Activated T-cell treated with anti-CD3 and anti-CD28 coated beads, Interleukin-2, amount 50 U/mL, for 24 hours (primary cell): ENCODE data around the gene AGAP1.

ENCODE experiments used
- DNase-seq: peaks from one replicate; pipeline ENCODE4 v3.0.0-alpha.2; 2020
- H3K27ac Mint-ChIP-seq: 2 replicates; pipeline ENCODE4 v1.8.0; 2020; ENCODE audit warnings: mild to moderate bottlenecking, mixed read lengths
- H3K27me3 Mint-ChIP-seq: 2 replicates; pipeline ENCODE4 v1.8.0; 2020; ENCODE audit warnings: mixed read lengths
- H3K36me3 Mint-ChIP-seq: 2 replicates; pipeline ENCODE4 v1.8.0; 2020; ENCODE audit warnings: low read depth, mixed read lengths
- H3K4me1 Mint-ChIP-seq: 2 replicates; pipeline ENCODE4 v1.8.0; 2020; ENCODE audit warnings: low read depth, mixed read lengths
- H3K4me3 Mint-ChIP-seq: 2 replicates; pipeline ENCODE4 v1.8.0; 2020; ENCODE audit warnings: mild to moderate bottlenecking, moderate library complexity, mixed read lengths
- H3K9me3 Mint-ChIP-seq: 2 replicates; pipeline ENCODE4 v1.8.0; 2020; ENCODE audit warnings: mixed read lengths

Gene AGAP1

GRCh38 chr2:236119003-236119402 is 625.2 kb downstream of the AGAP1 start:
- H3K4me3 Mint-ChIP-seq: no peak overlapping the region
- no peaks in the 10 kb centered on the region for H3K4me1 Mint-ChIP-seq
- H3K27me3 Mint-ChIP-seq: peaks cover 33% of the 10 kb centered on the region
- H3K9me3 Mint-ChIP-seq: no peaks in the 10 kb centered on the region
- no peaks in the 10 kb centered on the region for H3K36me3 Mint-ChIP-seq
- no peak overlapping the region for H3K27ac Mint-ChIP-seq
- no peak for DNase-seq

- no peak for DNase-seq
- Mint-ChIP-seq H3K27ac (no peak overlapping the region), H3K4me1 (no peaks in the 10 kb centered on the region), H3K36me3 (no peaks in the 10 kb centered on the region), H3K4me3 (no peak overlapping the region), H3K27me3 (peaks cover 33% of the 10 kb centered on the region), H3K9me3 (no peaks in the 10 kb centered on the region)
These were observed 625.6 kb downstream of the AGAP1 start for GRCh38 chr2:236119476-236119875.

GRCh38 chr2:236120141-236120601 is 626.3 kb downstream of the AGAP1 start:
- Mint-ChIP-seq H3K9me3 (no peaks in the 10 kb centered on the region), H3K4me3 (no peak overlapping the region), H3K27ac (no peak overlapping the region), H3K4me1 (no peaks in the 10 kb centered on the region), H3K36me3 (no peaks in the 10 kb centered on the region), H3K27me3 (peaks cover 33% of the 10 kb centered on the region)
- no peak for DNase-seq

GRCh38 chr2:236120829-236121228 is 627.0 kb downstream of the AGAP1 start:
- H3K27me3 Mint-ChIP-seq: peaks cover 33% of the 10 kb centered on the region
- no peaks in the 10 kb centered on the region for H3K36me3 Mint-ChIP-seq
- H3K4me3 Mint-ChIP-seq: no peak overlapping the region
- no peaks in the 10 kb centered on the region for H3K9me3 Mint-ChIP-seq
- no peak for DNase-seq
- no peak overlapping the region for H3K27ac Mint-ChIP-seq
- H3K4me1 Mint-ChIP-seq: no peaks in the 10 kb centered on the region

- Mint-ChIP-seq H3K9me3 (no peaks in the 10 kb centered on the region), H3K4me3 (no peak overlapping the region), H3K27ac (no peak overlapping the region), H3K4me1 (no peaks in the 10 kb centered on the region), H3K27me3 (peaks cover 33% of the 10 kb centered on the region), H3K36me3 (no peaks in the 10 kb centered on the region)
- DNase-seq: no peak
These were observed 627.7 kb downstream of the AGAP1 start for GRCh38 chr2:236121546-236121945.

- Mint-ChIP-seq H3K36me3 (no peaks in the 10 kb centered on the region), H3K4me3 (no peak overlapping the region), H3K4me1 (no peaks in the 10 kb centered on the region), H3K9me3 (no peaks in the 10 kb centered on the region), H3K27ac (no peak overlapping the region), H3K27me3 (peaks cover 33% of the 10 kb centered on the region)
- no peak for DNase-seq
These were observed 628.4 kb downstream of the AGAP1 start for GRCh38 chr2:236122236-236122635.

GRCh38 chr2:236123716-236124115 is 629.9 kb downstream of the AGAP1 start:
- no peaks in the 10 kb centered on the region for H3K36me3 Mint-ChIP-seq
- H3K27ac Mint-ChIP-seq: no peak overlapping the region
- DNase-seq: no peak
- peaks cover 26% of the 10 kb centered on the region for H3K27me3 Mint-ChIP-seq
- H3K9me3 Mint-ChIP-seq: no peaks in the 10 kb centered on the region
- no peak overlapping the region for H3K4me3 Mint-ChIP-seq
- H3K4me1 Mint-ChIP-seq: no peaks in the 10 kb centered on the region

- Mint-ChIP-seq H3K4me3 (no peak overlapping the region), H3K36me3 (no peaks in the 10 kb centered on the region), H3K4me1 (no peaks in the 10 kb centered on the region), H3K27me3 (peaks cover 20% of the 10 kb centered on the region), H3K27ac (no peak overlapping the region), H3K9me3 (no peaks in the 10 kb centered on the region)
- no peak for DNase-seq
These were observed 630.5 kb downstream of the AGAP1 start for GRCh38 chr2:236124182-236124893.

- H3K9me3 Mint-ChIP-seq: no peaks in the 10 kb centered on the region
- no peak overlapping the region for H3K27ac Mint-ChIP-seq
- no peak overlapping the region for H3K4me3 Mint-ChIP-seq
These were observed 631.7 kb downstream of the AGAP1 start for GRCh38 chr2:236125541-236125940.

GRCh38 chr2:236127010-236127409 is 633.2 kb downstream of the AGAP1 start:
- Mint-ChIP-seq H3K27ac (no peak overlapping the region), H3K4me3 (no peak overlapping the region), H3K36me3 (no peaks in the 10 kb centered on the region), H3K4me1 (no peaks in the 10 kb centered on the region), H3K9me3 (no peaks in the 10 kb centered on the region), H3K27me3 (peaks cover 3% of the 10 kb centered on the region)
- DNase-seq: no peak

More at GRCh38 chr2:236125541-236125940, 631.7 kb downstream of the AGAP1 start:
- Mint-ChIP-seq H3K36me3 (no peaks in the 10 kb centered on the region), H3K27me3 (peaks cover 10% of the 10 kb centered on the region), H3K4me1 (no peaks in the 10 kb centered on the region)
- DNase-seq: no peak

GRCh38 chr2:236128321-236128720 is 634.5 kb downstream of the AGAP1 start:
- peaks cover 3% of the 10 kb centered on the region for H3K27me3 Mint-ChIP-seq
- no peaks in the 10 kb centered on the region for H3K36me3 Mint-ChIP-seq

GRCh38 chr2:236129935-236130334 is 636.1 kb downstream of the AGAP1 start:
- no peak for DNase-seq
- Mint-ChIP-seq H3K4me3 (no peak overlapping the region), H3K27ac (no peak overlapping the region), H3K4me1 (no peaks in the 10 kb centered on the region), H3K27me3 (peaks cover 3% of the 10 kb centered on the region), H3K9me3 (no peaks in the 10 kb centered on the region), H3K36me3 (no peaks in the 10 kb centered on the region)

More at GRCh38 chr2:236128321-236128720, 634.5 kb downstream of the AGAP1 start:
- Mint-ChIP-seq H3K9me3 (no peaks in the 10 kb centered on the region), H3K4me3 (no peak overlapping the region), H3K4me1 (no peaks in the 10 kb centered on the region), H3K27ac (no peak overlapping the region)
- DNase-seq: no peak

- Mint-ChIP-seq H3K9me3 (no peaks in the 10 kb centered on the region), H3K36me3 (no peaks in the 10 kb centered on the region), H3K27ac (no peak overlapping the region), H3K27me3 (peaks cover 3% of the 10 kb centered on the region), H3K4me3 (no peak overlapping the region), H3K4me1 (no peaks in the 10 kb centered on the region)
- DNase-seq: no peak
These were observed 636.6 kb downstream of the AGAP1 start for GRCh38 chr2:236130349-236130998.

- Mint-ChIP-seq H3K36me3 (no peaks in the 10 kb centered on the region), H3K27me3 (peaks cover 3% of the 10 kb centered on the region), H3K4me1 (no peaks in the 10 kb centered on the region), H3K27ac (no peak overlapping the region), H3K4me3 (no peak overlapping the region), H3K9me3 (no peaks in the 10 kb centered on the region)
- DNase-seq: no peak
These were observed 637.3 kb downstream of the AGAP1 start for GRCh38 chr2:236131073-236131692.
